Effector CD4-positive, alpha-beta T cell (primary cell): ENCODE results near the gene KRTAP13-3. TPM values are rescaled to one million over a fixed set of nuclear protein-coding genes. Genes with fewer than 3 reads are reported as not detected.

Experiments
- DNase-seq: peaks from one replicate; pipeline ENCODE4 v3.0.0-alpha.2; 2020
- total RNA-seq: gene quantifications from one replicate; lab custom pipeline; 2026; lab: John Stamatoyannopoulos, UW

The KRTAP13-3 gene
- not detected for total RNA-seq

- DNase-seq: no peak
Observed at GRCh38 chr21:30425826-30426225, at the start of gene KRTAP13-3. KRTAP13-3 (minus strand) TSS chr21:30425926; CDS start chr21:30425912, 14 bp downstream.

- DNase-seq: no peak
Observed at GRCh38 chr21:30468900-30469714, 43.4 kb upstream of the KRTAP13-3 start.

GRCh38 chr21:30463713-30464112 is 38.0 kb upstream of the KRTAP13-3 start:
- no peak for DNase-seq

- no peak for DNase-seq
Observed at GRCh38 chr21:30448514-30448913, 22.8 kb upstream of the KRTAP13-3 start.

GRCh38 chr21:30447056-30447455 is 21.3 kb upstream of the KRTAP13-3 start:
- no peak for DNase-seq

- DNase-seq: no peak
Observed at GRCh38 chr21:30444204-30444603, 18.5 kb upstream of the KRTAP13-3 start.

- no peak for DNase-seq
Observed at GRCh38 chr21:30443226-30443625, 17.5 kb upstream of the KRTAP13-3 start.

- no peak for DNase-seq
Observed at GRCh38 chr21:30439975-30440374, 14.2 kb upstream of the KRTAP13-3 start, which contains the start of gene KRTAP15-1. KRTAP15-1 (plus strand) TSS chr21:30440275; CDS start chr21:30440328, 53 bp downstream.

GRCh38 chr21:30437010-30437565 is 11.4 kb upstream of the KRTAP13-3 start:
- no peak for DNase-seq

- no peak for DNase-seq
Observed at GRCh38 chr21:30434033-30434631, 8.4 kb upstream of the KRTAP13-3 start.

GRCh38 chr21:30430170-30430655 is 4.5 kb upstream of the KRTAP13-3 start, which contains the start of gene KRTAP13-4:
KRTAP13-4 (plus strand) TSS chr21:30430220; CDS start chr21:30430276, 56 bp downstream.
- no peak for DNase-seq

- no peak for DNase-seq
Observed at GRCh38 chr21:30426731-30427130, 1.0 kb upstream of the KRTAP13-3 start.

- no peak for DNase-seq
Observed at GRCh38 chr21:30415993-30416392, 9.7 kb downstream of the KRTAP13-3 start.

- no peak for DNase-seq
Observed at GRCh38 chr21:30408782-30409494, 16.8 kb downstream of the KRTAP13-3 start.

GRCh38 chr21:30395731-30396130 is 30.0 kb downstream of the KRTAP13-3 start, which contains the start of gene KRTAP13-1:
KRTAP13-1 (plus strand) TSS chr21:30396031; CDS start chr21:30396087, 56 bp downstream.
- no peak for DNase-seq

- DNase-seq: no peak
Observed at GRCh38 chr21:30391492-30392025, 34.2 kb downstream of the KRTAP13-3 start.

- DNase-seq: no peak
Observed at GRCh38 chr21:30382201-30382600, 43.5 kb downstream of the KRTAP13-3 start.
